ENCODE results near the gene PPP3CB.

PPP3CB gene

DNA sequence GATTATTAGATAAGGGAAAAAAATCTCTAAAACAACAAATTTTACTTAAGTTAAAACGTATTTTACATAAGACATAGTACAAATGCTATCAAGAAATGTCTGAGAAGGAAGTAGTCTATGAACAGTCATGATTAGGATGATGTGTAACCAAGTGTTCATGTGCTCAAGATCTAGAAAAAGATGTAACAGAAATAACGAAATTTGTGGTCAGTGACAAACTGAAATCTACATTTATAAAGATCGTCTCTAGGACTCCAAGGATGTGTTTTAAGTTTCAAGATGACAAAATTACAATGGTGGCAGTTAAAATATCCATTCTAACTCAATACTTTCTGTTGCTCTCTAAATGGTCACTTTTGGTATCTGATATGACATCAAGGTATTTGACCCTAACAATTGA is 17.2 kb downstream of the PPP3CB start:
- DNase-seq: no peak

DNA sequence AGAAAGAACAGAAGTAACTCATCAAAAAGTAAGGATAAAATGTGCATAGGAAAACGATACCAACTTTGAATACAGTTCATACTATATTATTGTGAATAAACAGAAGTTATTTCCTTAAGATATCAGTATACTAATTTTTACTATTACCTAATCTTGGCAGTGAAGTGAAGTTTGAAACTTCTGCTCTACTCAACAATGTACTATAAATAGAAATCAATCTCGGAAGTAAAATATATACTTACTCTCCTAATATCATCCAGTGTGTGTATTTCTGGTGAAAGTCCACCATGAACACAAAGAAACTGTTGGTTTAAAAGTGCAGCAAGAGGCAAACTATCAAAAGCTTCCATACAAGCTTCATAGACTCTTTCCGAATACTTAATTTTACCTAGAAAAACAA is 24.6 kb downstream of the PPP3CB start:
- DNase-seq: no peak

DNA sequence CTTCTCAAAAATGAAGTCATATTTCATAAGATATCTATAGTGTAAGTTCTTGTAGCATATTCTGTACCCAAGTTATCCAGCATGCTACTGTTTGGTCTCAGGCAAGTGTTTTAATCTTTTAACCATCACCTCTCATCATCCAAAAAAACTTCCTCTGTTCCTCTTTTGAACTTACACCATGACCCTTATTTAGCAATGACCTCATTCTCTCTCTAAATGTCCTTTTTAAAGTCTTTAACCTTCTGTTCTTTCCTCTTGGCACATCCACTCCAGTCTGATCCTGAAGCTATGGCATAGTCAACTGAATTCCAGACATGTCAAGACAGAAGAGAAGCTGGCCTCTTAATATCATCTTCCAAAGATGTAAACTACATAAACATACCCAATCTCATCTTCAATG is 26.2 kb downstream of the PPP3CB start:
- DNase-seq: no peak

DNA sequence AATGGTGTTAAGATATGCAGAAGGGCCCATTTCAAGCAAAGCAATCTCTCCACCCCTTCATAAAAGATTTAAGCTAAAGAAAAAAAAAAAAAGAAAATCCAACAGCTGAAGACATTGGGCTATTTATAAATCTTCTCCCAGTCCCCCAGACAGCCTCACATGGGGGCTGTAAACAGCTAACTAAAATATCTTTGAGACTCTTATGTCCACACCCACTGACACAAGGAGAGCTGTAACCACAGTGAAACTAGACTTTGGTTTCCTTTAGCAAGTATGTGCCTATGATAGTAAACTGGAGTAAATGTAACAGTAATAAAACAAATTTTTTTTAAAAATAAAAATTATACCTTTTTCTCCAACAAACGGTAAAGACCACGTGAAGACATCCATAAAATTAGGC is 28.6 kb downstream of the PPP3CB start:
- DNase-seq: no peak

DNA sequence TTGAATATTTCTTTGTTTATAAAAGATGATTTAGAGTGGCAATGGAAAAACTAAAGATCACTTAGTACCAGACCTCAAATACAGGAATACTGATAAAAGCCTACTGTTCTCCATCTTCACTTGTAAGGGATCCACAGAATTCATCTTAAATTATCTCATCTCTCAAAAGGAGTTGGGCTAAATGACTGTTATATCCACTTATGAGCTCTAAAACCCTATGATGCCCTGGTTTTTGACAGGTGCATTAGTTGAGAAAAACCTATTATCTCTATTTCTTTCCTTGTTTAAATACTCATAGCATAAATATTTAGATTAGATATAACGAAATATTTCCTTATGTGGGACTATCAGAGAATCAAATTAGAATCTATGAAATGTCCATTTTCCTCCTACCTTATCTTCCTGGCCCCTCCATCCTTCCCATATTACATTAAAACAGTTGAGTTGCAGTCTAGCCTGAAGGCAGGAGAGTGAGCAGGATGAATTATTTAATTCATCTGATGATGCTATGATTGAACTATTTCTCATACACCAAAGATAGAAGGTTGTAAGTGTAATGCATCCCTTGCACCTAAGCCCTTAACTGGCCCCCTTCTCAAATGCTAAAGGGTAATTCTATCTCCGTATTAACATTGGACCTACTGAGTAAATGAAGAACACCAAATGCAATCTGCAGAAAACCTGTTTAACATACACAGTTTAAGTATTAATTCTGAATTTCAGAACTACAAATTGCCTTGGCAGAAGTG is 29.7 kb downstream of the PPP3CB start:
- no peak for DNase-seq

DNA sequence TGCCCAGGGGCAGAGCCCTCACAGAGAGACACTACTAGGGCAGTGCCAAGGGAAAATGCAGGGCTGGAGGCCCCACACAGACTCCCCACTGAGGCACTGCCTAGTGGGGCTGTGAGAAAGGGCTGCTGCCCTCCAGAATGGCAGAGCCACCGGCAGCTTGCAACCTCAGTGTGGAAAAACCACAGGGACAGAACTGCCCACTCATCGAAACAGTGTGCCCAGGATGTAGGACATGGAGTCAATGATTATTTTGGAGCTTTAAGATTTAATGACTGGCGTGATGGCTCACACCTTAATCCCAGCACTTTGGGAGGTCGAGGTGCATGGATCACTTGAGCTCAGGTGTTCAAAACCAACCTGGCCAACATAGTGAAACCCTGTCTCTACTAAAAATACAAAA is 34.9 kb downstream of the PPP3CB start:
- no peak for DNase-seq

DNA sequence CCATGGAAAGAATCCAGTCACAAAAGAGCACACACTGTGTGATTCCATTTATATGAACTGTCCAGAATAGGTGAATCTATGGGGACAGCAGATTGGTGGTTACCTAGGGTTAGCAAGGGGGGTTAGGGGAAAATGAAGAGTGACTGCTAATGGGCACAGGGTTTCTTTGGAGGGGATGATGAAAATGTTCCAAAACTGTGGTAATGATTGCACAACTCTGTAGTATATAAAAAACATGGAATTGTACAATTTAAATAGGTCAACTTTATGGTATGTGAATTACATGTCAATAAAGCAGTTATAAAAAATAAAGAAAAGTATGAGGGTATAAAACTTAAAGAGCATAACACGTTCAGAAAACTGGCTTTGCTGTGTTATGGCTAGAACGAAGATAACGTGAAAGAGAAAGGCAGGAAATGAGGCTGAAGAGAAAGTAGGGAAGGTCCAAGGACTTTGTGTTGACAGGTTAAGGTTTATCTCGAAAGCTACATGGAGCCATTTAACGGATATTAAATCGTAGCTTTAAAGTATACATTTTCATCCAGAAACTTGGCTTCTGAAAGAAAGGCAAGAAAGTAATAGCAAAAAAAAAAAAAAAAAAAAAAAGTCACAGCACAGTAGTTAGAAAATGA is 36.0 kb downstream of the PPP3CB start:
- no peak for DNase-seq

DNA sequence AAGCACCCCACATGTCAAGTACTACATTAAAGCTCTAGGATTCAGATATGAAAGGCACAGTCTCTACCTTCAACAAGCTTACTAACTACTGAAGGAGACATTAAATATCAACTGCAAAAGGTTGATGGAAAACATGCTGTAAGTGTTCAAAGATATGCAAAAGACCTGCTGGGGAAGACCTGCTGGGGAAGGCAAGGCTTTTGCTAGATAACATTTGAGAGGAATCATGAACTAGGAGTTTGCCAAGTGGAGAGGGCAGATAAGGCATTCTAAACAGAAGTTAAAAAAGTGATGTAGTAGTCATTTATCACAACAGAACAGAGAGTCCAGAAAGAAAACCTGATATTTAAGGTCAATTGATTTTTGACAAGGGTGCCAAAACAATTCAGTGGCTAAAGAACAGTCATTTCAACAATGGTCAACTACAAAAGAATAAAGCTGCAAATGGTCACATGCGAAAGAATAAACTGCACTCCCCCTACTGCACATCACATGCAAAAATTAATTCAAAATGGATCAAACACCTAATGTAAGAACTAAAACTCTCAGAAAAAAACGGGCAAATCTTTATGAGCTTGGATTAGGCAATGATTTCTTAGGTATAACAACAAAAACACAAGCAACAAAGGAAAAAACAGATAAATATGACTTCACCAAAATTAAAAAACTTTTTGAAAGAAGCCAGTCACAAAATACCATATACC is 39.5 kb downstream of the PPP3CB start:
- no peak for DNase-seq

DNA sequence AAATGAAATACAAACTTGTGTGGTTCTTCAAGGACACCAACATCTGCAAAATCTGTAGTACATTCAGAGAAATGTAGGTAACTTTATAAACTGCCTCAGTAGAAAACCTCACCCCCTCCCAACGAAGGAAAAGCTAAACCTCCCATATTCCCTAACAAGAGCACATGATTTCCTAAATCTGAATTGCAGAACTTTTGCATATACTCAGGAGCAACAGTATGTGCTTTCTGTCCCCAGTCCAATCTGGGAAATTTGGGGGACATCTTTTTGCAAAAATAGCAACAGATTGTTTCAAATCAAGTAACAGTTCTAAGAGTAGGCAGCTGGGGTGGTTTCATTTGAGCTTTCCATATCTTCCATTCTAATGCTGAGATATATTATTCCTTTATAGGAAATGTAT is 46.7 kb downstream of the PPP3CB start:
- no peak for DNase-seq

DNA sequence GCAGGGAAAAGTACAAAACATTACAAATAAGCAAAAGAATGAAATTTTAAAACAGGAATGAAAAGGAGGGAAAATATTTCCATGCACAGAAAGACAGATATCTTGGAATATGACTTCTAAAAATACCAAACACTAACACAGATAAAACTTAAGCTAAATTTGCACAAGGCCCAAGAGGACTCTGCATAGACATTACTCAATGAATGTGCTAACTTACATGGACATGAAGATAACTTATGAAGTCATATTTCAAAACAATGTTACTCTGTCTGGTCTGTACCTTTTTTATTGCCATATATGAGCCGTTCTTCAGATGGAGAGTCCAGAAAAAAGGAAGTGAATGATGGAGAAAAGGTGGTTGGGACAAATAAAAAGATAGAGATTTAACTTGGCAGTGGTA is 47.4 kb downstream of the PPP3CB start:
- no peak for DNase-seq

DNA sequence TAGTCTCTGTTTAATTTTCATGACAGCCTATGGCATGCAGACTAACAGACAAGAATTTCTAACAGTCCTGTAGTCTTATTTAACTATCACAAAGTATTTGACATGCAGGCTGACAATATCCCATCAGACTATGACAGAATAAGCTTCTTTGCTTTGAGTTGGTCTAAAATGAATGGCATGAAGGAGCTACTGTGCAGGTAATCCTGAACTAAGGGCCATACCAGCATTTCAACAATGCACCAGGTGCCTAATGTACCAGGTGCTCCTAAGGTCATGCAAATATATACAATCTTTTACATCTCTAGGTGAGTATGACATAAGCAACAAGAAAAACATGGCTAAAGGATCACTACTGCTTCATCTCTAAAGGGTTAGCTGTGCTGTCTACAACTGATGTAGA is 48.9 kb downstream of the PPP3CB start:
- DNase-seq: no peak

DNA sequence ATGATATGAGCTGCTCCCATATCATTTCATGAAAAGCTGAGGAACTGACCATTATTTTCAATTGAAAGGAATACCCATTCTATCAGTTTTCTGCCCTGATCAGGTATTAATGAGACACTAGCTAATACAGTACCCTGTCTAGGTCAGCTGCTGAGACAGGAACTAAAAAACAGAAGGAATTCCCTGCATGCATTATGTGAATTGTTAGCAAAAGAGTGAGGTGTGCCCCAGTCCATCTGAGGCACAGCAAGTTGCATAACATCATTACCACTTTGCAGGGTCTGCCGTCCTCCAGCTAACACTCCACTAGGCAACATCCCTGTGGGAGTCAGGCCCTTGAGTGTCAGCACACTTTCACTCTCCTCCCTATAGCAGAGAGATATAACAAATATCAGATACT is 51.4 kb downstream of the PPP3CB start:
- DNase-seq: no peak

DNA sequence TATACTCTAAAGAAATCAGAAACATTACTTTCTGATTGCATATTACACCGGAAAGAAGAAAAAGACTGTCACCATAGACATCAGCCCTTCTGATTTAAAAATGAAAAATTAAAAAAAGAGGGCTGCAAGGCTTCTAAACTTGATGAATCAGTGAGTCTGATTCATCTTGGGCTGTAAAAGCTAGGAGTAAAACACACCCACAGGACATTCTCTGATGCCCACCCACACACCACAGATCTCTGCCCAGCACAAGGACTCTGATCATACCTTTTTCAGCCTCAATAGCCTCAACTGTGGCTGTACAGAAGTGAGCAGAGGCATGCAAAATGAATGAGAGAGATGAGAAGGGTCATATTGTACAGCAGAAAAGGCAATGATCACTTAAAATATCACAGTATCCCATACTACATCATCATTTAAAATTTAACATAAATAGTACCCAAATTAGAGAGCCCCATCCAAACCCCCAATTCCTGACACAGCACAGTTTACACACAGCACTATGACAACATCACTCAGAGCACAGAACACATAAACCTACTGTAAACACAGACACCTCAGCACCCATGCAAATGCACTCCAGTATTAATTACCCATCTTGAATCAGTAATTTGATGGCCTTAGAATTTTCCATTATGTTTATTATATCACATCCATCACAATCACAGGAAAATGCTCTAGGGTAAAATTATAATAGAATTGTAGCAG is 56.1 kb downstream of the PPP3CB start:
- no peak for DNase-seq

DNA sequence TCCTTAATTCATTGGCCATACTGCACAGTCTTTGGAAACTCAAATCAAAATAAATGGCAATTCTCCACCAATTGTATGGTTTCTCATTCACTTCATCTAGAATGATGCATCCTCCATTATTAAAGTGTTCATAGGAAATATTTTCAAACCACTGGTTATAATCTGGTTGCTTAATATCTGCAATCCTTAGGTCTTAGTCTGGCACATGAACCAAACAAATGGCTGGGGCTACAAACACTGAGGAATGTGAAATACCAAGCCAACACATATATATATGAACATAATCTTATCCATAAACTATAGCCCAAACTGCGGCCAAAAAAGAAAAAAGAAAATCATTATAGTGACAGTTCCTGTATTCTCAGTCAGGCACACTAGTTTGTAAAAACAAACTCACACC is 56.8 kb downstream of the PPP3CB start:
- no peak for DNase-seq

DNA sequence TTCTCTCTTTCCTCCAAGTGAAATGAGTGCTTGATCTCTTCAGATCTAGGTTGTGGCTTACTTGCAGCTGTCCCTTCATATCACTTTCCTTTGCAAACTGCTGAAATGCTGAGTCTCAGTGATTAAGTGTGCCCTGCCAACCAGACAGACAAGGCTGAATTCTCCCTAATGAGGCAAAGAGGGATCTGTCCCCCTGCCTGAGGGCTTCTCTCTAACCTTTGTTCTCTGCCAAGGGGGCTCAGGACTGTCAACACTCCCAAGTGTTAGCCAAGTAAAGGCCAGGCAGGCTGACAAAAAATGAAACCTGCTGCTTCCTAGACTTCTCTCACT is 62.3 kb downstream of the PPP3CB start, which contains the start of gene MSS51:
MSS51 (minus strand) TSS at position 24 of the 330 bp plus-strand sequence. CDS start 5,277 bp downstream, outside the sequence.
- DNase-seq: no peak

DNA sequence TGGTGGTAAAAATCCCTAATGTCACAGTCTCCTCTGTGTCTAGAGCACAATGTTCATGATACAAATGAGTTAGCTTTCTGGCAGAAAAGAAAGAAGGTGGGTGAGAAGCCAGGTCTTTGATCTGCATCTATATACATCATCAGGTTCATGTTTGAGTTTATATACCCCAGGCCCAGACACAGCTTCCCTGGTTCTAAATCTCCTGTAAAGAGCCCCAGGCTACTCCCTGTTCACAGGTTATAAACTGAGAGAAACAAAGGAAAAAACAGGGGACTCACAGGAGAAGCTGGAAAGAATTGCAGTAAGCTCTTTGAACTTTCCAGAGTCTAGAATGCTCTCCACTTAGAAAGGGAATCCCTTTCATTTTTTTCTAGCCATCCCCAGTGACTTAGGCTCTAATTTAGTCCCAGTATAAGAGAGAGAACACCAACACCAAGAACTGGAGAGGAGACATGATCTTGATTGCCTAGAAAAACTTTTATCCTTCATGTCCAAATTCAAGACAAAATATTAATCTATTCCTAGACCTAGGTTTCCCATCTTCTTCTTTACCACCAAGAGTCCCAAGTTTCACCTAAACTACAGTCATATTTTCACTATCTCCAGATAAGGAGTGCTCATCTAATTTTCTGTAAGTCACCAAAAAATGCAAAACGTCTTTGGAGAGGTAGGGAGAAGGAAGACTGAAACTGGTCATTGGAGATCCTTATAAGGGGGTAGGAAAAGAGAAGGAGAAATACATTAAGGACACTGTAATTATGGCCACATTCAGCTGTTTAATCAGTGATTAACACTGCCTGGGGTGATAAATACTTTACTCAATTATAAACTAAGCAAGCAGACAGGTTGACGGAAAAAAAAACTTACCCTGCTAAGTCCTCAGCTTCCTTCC is 62.9 kb downstream of the PPP3CB start:
- no peak for DNase-seq

DNA sequence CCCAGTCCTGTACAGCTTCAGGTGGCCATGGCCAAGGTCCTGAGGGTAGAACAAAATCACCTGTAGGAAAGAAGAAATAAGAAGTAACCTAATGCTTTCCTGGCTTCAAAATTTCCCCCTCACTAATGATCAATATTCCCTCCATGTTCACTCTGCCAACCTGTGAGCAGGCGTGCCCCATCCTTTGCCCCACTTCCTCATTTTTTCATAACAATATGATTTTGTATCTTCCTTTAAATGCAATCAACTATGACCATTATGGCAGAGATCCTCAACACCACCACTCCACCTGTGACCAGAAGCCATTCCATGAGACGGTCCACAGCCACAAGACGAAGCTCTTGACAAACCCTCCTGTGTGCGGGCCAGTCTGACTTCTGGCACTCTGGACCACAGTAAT is 69.5 kb downstream of the PPP3CB start:
- DNase-seq: no peak

DNA sequence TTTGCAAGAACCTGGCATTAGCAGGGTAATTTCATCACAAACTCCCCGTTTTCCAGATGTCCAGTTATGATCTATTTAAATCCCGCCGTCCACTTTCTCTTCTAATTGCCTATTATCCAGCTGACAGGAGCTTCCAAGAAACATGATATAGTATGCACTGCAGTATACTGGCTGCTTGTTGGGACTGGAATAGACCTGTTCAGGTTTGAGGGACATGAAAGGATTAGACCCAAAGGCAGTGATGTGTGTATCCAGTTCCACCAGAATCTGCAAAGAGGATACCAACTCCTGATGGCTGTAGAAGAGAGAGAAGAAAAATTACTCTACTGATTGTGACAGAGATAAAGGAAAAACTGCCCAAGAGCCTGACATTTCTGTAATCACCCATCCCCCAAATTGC is 71.3 kb downstream of the PPP3CB start:
- no peak for DNase-seq

DNA sequence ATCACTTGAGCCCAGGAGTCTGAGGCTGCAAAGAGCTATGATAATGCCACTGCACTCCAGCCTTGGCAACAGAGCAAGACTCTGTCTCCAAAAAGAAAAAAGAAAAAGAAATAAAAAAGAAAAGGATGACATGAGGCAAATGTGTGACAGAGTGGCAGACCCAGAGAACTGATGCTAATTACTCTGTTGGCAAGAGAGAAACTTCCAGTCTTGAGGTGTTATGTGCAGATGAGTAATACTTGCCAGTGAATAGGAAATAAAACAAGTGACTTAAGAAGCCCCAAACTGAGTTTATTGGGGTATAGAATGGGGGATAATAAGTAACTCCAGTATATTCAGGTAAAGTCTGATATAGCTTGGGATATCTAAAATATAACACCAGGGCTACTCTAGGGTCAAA is 72.5 kb downstream of the PPP3CB start:
- DNase-seq: no peak

DNA sequence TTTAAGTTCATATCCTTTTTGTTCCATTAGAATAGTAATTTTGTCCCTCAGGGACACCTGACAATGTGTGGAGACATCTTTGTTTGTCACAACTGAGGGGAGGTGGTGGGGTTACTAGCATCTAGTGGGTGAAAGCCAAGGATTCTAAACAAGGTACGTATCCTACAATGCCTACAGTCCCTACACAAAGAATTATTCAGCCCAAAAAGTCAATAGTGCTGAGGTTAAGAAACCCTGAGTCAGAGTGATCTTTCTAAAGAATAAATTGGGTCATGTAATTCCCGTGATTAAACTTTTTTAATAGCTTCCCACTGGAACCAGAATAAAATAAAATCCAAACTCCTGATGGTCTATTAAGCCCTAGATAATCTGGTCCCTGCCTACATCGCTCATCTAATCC is 79.3 kb downstream of the PPP3CB start:
- no peak for DNase-seq

DNA sequence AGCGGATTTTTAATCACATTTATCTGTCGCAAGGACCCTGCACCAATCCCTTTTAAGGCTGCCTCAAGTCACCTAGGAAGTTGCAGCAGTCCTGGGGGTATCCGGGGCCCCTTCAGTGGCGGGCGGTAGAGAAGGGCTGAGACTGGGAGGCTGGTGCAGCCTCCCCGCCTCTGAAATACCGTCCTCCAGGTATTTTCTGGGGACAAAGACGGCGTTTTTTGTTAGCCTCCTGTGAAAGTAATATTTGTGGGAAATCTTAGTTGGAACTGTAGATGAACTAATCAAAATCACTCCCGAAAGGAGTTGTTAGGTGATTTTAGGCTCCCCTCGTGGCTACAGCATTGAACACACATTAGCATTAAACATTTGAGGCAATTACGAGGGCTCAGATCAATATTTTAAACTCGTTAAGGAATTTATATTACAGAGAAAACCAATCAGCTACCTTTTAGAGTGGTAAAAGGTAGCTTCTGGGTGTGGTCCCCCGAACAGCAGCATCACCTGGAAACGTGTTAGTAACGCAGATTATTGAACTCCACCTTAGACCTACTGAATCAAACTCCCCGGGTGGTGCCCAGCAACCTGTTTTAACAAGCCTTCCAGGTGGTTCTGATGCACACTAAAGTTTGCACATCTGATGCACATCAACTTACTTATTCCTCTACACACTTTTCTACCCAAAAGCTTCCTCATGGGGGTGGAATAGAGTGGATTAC is 81.4 kb downstream of the PPP3CB start:
- no peak for DNase-seq

Data from SIG-M5 (cell line).